Mammary epithelial cell (primary cell): ENCODE results near the gene SETD1B.

Source experiments
- EZH2 ChIP-seq: IDR thresholded peaks from 2 replicates; pipeline ENCODE4 v1.6.1; 2012; ENCODE audit warnings: low read length, inconsistent platforms, borderline replicate concordance
- TF ChIP-seq, protein P1 (sequence below), 2 donors: IDR thresholded peaks in 1 of 2; conservative IDR thresholded peaks in 1 of 2; 2 replicates each; pipeline ENCODE4 v1.5.1; 2011 to 2012; ENCODE audit warnings: inconsistent platforms in 2 of 2, low read length in 2 of 2, mild to moderate bottlenecking in 2 of 2, control low read depth in 1 of 2, low read depth in 1 of 2; ENCODE audit not compliant: insufficient read depth in 1 of 2; ENCODE audit errors: extremely low read depth in 1 of 2

- TF ChIP-seq, protein P1, sequence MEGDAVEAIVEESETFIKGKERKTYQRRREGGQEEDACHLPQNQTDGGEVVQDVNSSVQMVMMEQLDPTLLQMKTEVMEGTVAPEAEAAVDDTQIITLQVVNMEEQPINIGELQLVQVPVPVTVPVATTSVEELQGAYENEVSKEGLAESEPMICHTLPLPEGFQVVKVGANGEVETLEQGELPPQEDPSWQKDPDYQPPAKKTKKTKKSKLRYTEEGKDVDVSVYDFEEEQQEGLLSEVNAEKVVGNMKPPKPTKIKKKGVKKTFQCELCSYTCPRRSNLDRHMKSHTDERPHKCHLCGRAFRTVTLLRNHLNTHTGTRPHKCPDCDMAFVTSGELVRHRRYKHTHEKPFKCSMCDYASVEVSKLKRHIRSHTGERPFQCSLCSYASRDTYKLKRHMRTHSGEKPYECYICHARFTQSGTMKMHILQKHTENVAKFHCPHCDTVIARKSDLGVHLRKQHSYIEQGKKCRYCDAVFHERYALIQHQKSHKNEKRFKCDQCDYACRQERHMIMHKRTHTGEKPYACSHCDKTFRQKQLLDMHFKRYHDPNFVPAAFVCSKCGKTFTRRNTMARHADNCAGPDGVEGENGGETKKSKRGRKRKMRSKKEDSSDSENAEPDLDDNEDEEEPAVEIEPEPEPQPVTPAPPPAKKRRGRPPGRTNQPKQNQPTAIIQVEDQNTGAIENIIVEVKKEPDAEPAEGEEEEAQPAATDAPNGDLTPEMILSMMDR (conservative IDR thresholded peaks at IDR 0.05 in 1 of 2, IDR thresholded peaks at IDR 0.05 in 1 of 2; ENCODE audit: extremely low read depth in 1 of 2, insufficient read depth in 1 of 2, low read depth in 1 of 2, low read length in 2 of 2), result no peak
- TF ChIP-seq EZH2, result no peak
These were observed 36.2 kb upstream of the SETD1B start for GRCh38 chr12:121767525-121768016.
